SK-N-SH treated with all-trans-retinoic acid at 6 μM for 48 hours (cell line): ENCODE measurements around the gene FOXO3.
"Not testable (repeated sequence)": the region's sequence is repeated elsewhere in the genome, so short reads cannot be mapped to it uniquely, and the experiment has no call there.

Experiments
- ATAC-seq: fragments of 200-7000 bp; cut with Tn5 transposase; 3 replicates; pipeline ENCODE4 v1.9.1; 2020; ENCODE audit warnings: mild to moderate bottlenecking, moderate library complexity
- ARNTL ChIP-seq: fragments of 450-650 bp; formaldehyde crosslinking; IDR thresholded peaks from 2 replicates; pipeline ENCODE4 v1.5.0; 2020; ENCODE audit warnings: low read depth, mild to moderate bottlenecking, moderate library complexity, borderline replicate concordance
- BACH2 ChIP-seq: fragments of 250-450 bp; sonication (Bioruptor Pico); IDR thresholded peaks from 2 replicates; pipeline ENCODE4 v1.9.0; 2021; ENCODE audit warnings: mild to moderate bottlenecking, borderline replicate concordance
- ESRRG ChIP-seq: fragments of 250-450 bp; sonication (Bioruptor Pico); IDR thresholded peaks from 2 replicates; pipeline ENCODE4 v1.6.1; 2021; ENCODE audit warnings: mild to moderate bottlenecking
- ISL1 ChIP-seq: fragments of 250-450 bp; sonication (Bioruptor Pico); IDR thresholded peaks from 2 replicates; pipeline ENCODE4 v2.1.2; 2022; ENCODE audit warnings: mild to moderate bottlenecking, moderate library complexity
- OSR1 ChIP-seq: fragments of 250-450 bp; sonication (Bioruptor Pico); IDR thresholded peaks from 2 replicates; pipeline ENCODE4 v1.8.0; 2022; ENCODE audit warnings: moderate library complexity, mild to moderate bottlenecking, inconsistent platforms
- PPARA ChIP-seq: fragments of 250-450 bp; sonication (Bioruptor Pico); IDR thresholded peaks from 2 replicates; pipeline ENCODE4 v1.5.0; 2020; ENCODE audit warnings: mild to moderate bottlenecking, borderline replicate concordance
- RARB ChIP-seq: fragments of 250-450 bp; sonication (Bioruptor Pico); IDR thresholded peaks from 2 replicates; pipeline ENCODE4 v1.8.0; 2021; ENCODE audit warnings: mild to moderate bottlenecking, moderate library complexity
- SNAI2 ChIP-seq: fragments of 250-450 bp; sonication (Bioruptor Pico); IDR thresholded peaks from 2 replicates; pipeline ENCODE4 v1.5.0; 2020; ENCODE audit warnings: mild to moderate bottlenecking, moderate library complexity
- TOX ChIP-seq: fragments of 250-450 bp; sonication (Bioruptor Pico); IDR thresholded peaks from 2 replicates; pipeline ENCODE4 v1.8.0; 2021; ENCODE audit warnings: mild to moderate bottlenecking, moderate library complexity, borderline replicate concordance
- TSHZ2 ChIP-seq: fragments of 250-450 bp; sonication (Bioruptor Pico); IDR thresholded peaks from 2 replicates; pipeline ENCODE4 v1.5.0; 2020; ENCODE audit warnings: mild to moderate bottlenecking, moderate library complexity
- ZFP3 ChIP-seq: fragments of 250-450 bp; sonication (Bioruptor Pico); IDR thresholded peaks from 2 replicates; pipeline ENCODE4 v1.5.0; 2020; ENCODE audit warnings: mild to moderate bottlenecking, moderate library complexity
- ZFP30 ChIP-seq: fragments of 450-650 bp; formaldehyde crosslinking; IDR thresholded peaks from 2 replicates; pipeline ENCODE4 v1.5.0; 2022; ENCODE audit warnings: mild to moderate bottlenecking, moderate library complexity
- ZNF565 ChIP-seq: fragments of 450-650 bp; formaldehyde crosslinking; conservative IDR thresholded peaks from 2 replicates; pipeline ENCODE4 v1.5.0; 2020; ENCODE audit warnings: low read depth, mild to moderate bottlenecking, moderate library complexity
- ZNF70 ChIP-seq: fragments of 450-650 bp; formaldehyde crosslinking; IDR thresholded peaks from 2 replicates; pipeline ENCODE4 v1.5.0; 2020; ENCODE audit warnings: mild to moderate bottlenecking, moderate library complexity
- ZNF8 ChIP-seq: fragments of 450-650 bp; formaldehyde crosslinking; IDR thresholded peaks from 2 replicates; pipeline ENCODE4 v1.5.0; 2020; ENCODE audit warnings: mild to moderate bottlenecking, moderate library complexity
- TF ChIP-seq, protein P1 (sequence below): fragments of 250-450 bp; sonication (Bioruptor Pico); IDR thresholded peaks from 2 replicates; pipeline ENCODE4 v1.5.1; 2021; ENCODE audit warnings: mild to moderate bottlenecking, moderate library complexity
- TF ChIP-seq, protein P2 (sequence below): fragments of 250-450 bp; sonication (Bioruptor Pico); IDR thresholded peaks from 2 replicates; pipeline ENCODE4 v1.5.1; 2020; ENCODE audit warnings: low read depth, mild to moderate bottlenecking, moderate library complexity

FOXO3 gene

DNA sequence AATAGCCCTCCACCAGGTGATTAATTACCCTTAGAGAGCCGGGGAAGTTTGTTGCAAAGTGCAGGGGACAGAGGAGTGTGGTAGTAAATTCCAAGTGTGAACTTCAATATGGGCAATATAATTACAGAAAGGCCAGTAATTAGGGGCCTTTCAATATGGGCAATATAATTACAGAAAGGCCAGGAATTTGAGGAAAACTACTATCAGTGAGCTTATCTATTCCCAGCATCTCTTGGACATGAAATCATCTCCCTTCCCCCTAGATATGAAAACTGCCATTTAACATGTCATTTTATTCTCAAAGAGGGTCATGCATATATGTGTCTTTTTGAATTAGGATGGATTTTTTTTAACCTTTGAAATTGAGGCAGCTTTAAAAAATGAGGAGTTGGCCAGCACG is 102.0 kb downstream of the FOXO3 start (continued):
- TF ChIP-seq ZFP3 (no peak), TOX (CRISPR knock-in tag) (no peak), RARB (CRISPR knock-in tag) (no peak), ZFP30 (CRISPR knock-in tag) (no peak)

DNA sequence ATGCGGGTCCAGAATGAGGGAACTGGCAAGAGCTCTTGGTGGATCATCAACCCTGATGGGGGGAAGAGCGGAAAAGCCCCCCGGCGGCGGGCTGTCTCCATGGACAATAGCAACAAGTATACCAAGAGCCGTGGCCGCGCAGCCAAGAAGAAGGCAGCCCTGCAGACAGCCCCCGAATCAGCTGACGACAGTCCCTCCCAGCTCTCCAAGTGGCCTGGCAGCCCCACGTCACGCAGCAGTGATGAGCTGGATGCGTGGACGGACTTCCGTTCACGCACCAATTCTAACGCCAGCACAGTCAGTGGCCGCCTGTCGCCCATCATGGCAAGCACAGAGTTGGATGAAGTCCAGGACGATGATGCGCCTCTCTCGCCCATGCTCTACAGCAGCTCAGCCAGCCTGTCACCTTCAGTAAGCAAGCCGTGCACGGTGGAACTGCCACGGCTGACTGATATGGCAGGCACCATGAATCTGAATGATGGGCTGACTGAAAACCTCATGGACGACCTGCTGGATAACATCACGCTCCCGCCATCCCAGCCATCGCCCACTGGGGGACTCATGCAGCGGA is 102.9 kb downstream of the FOXO3 start:
- ATAC-seq, result not testable (repeated sequence)

DNA sequence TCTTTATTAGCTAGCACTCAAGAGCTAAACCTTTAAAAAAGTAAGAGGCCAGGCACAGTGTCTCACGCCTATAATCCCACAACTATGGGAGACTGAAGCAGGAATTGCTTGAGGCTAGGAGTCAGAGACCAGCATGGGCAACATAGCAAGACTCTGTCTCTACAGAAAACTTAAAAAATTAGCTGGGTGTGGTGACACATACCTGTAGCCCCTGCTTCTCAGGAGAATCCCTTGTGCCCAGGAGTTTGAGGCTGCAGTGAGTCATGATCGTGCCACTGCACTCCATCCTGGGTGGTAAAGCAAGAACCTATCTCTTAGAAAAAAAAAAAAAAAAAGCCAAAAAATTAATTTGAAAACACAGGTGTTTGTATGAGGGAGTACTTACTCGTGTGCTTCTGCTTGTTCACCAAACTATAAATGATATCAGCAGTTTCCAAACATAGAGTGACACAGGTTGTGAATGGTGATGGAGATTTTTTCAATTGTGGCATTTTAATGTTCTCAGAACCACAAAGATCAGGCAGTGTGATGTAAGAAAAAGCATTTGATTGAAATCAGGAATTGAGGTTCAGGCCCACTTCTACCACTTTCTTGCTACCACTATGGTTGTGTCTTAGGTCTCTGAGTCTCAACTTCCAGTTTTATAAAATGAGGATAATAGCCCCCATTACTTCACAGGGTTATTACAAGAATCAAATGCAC is 104.9 kb downstream of the FOXO3 start:
- ATAC-seq, result no peak
- TF ChIP-seq BACH2 (CRISPR knock-in tag) (no peak), ESRRG (CRISPR knock-in tag) (no peak), ZNF565 (CRISPR knock-in tag) (no peak), SNAI2 (no peak), ZNF8 (CRISPR knock-in tag) (no peak), ZFP3 (no peak), ZNF70 (CRISPR knock-in tag) (no peak), PPARA (no peak), ISL1 (no peak)
- TF ChIP-seq, protein P1, sequence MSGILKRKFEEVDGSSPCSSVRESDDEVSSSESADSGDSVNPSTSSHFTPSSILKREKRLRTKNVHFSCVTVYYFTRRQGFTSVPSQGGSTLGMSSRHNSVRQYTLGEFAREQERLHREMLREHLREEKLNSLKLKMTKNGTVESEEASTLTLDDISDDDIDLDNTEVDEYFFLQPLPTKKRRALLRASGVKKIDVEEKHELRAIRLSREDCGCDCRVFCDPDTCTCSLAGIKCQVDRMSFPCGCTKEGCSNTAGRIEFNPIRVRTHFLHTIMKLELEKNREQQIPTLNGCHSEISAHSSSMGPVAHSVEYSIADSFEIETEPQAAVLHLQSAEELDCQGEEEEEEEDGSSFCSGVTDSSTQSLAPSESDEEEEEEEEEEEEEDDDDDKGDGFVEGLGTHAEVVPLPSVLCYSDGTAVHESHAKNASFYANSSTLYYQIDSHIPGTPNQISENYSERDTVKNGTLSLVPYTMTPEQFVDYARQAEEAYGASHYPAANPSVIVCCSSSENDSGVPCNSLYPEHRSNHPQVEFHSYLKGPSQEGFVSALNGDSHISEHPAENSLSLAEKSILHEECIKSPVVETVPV (CRISPR knock-in tag), result no peak
- TF ChIP-seq, protein P2, sequence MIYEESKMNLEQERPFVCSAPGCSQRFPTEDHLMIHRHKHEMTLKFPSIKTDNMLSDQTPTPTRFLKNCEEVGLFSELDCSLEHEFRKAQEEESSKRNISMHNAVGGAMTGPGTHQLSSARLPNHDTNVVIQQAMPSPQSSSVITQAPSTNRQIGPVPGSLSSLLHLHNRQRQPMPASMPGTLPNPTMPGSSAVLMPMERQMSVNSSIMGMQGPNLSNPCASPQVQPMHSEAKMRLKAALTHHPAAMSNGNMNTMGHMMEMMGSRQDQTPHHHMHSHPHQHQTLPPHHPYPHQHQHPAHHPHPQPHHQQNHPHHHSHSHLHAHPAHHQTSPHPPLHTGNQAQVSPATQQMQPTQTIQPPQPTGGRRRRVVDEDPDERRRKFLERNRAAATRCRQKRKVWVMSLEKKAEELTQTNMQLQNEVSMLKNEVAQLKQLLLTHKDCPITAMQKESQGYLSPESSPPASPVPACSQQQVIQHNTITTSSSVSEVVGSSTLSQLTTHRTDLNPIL, result no peak
- TF ChIP-seq, all 23 proteins: peak for 0

GRCh38 chr6:108666656-108667260 is 106.0 kb downstream of the FOXO3 start:
- ATAC-seq, result no peak
- TF ChIP-seq OSR1 (CRISPR knock-in tag), result no peak
- TF ChIP-seq TSHZ2 (CRISPR knock-in tag), result no peak
- TF ChIP-seq PPARA, result no peak
- no peak for TF ChIP-seq ARNTL (CRISPR knock-in tag)

DNA sequence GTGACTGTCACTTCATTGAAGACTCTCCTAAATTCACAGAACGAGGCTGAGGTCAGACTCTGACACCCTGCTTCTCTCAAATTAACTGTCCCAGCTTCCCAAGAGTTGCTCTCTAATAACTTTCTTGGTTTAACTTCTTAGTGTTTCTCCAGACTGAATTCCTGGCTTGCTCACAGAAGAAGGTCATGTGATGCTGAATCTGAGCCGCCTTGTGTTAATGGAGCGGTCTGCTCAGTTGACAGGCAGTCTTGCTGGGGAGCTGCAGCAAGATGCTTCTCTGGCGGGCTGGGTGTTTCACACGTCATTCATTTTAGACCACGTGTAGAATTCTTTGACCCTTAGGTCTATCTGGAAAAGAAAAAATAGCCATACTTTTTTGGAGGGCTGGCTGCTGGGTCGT is 107.3 kb downstream of the FOXO3 start:
- ATAC-seq, result no peak; the same call in 2 of the 3 replicates
- TF ChIP-seq ZNF70 (CRISPR knock-in tag) (no peak), TSHZ2 (CRISPR knock-in tag) (no peak)
